ACC112 (cell line): ENCODE measurements around the gene USH1G.
"Not testable (repeated sequence)": the region's sequence is repeated elsewhere in the genome, so short reads cannot be mapped to it uniquely, and the experiment has no call there.

ENCODE experiments used
- H2AFZ ChIP-seq: fragments of 200-600 bp; sonication (generic); one replicate; pipeline ENCODE4 v1.6.0; 2017; ENCODE audit warnings: antibody characterized with exemption, low read length; ENCODE audit not compliant: unreplicated experiment
- H3K27ac ChIP-seq: fragments of 200-600 bp; sonication (generic); 2 replicates; pipeline ENCODE4 v1.5.1; 2014; ENCODE audit warnings: low read depth, mild to moderate bottlenecking, antibody characterized with exemption, low read length, moderate library complexity
- H3K27me3 ChIP-seq: fragments of 200-600 bp; sonication (generic); 2 replicates; pipeline ENCODE4 v1.6.1; 2014; ENCODE audit warnings: mild to moderate bottlenecking, antibody characterized with exemption, low read length, moderate library complexity, mixed read lengths; ENCODE audit not compliant: insufficient read depth
- H3K36me3 ChIP-seq: fragments of 200-600 bp; sonication (generic); 2 replicates; pipeline ENCODE4 v1.6.1; 2016; ENCODE audit warnings: mild to moderate bottlenecking, antibody characterized with exemption, low read length, moderate library complexity, mixed read lengths; ENCODE audit not compliant: insufficient read depth
- H3K4me1 ChIP-seq: fragments of 200-600 bp; sonication (generic); one replicate; pipeline ENCODE4 v1.6.1; 2016; ENCODE audit warnings: low read length, mixed read lengths; ENCODE audit not compliant: insufficient read depth, unreplicated experiment, control insufficient read depth
- H3K4me3 ChIP-seq: fragments of 200-600 bp; sonication (generic); 2 replicates; pipeline ENCODE4 v1.5.1; 2014; ENCODE audit warnings: mild to moderate bottlenecking, low read depth, low read length
- H3K79me2 ChIP-seq: fragments of 200-600 bp; sonication (generic); one replicate; pipeline ENCODE4 v1.6.0; 2016; ENCODE audit warnings: low read length; ENCODE audit not compliant: control insufficient read depth, unreplicated experiment, insufficient read depth

Gene USH1G

DNA sequence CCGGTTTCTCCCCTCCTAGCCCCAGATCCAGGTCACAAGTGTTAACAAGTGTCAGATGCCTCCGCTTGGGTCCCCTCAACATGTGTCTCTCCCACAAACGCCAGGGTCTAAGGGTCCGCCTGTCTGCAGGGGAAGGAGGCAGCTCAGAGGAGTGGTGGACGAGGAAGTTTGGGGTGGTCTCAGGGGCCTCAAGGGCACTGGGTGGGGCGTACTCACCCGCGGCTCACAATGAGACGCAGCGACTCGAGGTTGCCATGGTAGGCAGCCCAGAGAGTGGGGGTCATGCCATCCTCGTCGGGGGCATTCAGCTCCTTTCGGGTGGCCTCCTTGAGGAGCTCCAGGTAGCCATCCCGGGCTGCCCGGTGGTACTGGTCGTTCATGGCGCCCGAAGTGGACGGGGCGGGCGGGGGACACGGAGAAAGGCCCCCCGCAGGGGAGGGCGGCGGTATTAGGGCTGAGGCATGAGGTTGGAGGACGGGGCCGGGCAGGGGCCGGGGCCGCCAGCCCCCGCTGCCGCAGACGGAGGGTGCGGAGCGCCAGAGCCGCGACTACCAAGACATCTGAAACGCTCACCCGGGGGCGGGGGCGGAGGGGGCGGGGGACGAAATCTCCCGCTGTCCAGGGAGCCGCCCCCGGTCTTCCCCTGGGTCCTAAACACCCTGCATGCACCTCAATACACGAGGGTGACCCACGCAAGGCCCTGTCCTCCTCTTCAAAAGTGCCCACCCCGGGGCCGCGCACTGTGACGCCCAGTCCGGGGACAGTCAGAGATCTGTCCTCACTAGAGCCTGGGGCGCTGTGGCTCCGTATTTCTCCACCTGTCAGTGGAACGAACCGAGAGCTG, at the start of gene USH1G:
Gene USH1G, minus strand, starts transcription at position 562 of the 844 bp plus-strand sequence. Its CDS starts 182 bp downstream, at position 380.
- H3K27me3 ChIP-seq: peaks cover 81% of the 10 kb centered on the region
- no peaks in the 10 kb centered on the region for H3K4me1 ChIP-seq
- H2AFZ ChIP-seq: no peak within 1 kb of the TSS
- no peaks in the 10 kb centered on the region for H3K79me2 ChIP-seq
- no peak within 1 kb of the TSS for H3K27ac ChIP-seq
- no peaks in the 10 kb centered on the region for H3K36me3 ChIP-seq
- peak within 1 kb of the TSS; percentile 67 for H3K4me3 ChIP-seq

DNA sequence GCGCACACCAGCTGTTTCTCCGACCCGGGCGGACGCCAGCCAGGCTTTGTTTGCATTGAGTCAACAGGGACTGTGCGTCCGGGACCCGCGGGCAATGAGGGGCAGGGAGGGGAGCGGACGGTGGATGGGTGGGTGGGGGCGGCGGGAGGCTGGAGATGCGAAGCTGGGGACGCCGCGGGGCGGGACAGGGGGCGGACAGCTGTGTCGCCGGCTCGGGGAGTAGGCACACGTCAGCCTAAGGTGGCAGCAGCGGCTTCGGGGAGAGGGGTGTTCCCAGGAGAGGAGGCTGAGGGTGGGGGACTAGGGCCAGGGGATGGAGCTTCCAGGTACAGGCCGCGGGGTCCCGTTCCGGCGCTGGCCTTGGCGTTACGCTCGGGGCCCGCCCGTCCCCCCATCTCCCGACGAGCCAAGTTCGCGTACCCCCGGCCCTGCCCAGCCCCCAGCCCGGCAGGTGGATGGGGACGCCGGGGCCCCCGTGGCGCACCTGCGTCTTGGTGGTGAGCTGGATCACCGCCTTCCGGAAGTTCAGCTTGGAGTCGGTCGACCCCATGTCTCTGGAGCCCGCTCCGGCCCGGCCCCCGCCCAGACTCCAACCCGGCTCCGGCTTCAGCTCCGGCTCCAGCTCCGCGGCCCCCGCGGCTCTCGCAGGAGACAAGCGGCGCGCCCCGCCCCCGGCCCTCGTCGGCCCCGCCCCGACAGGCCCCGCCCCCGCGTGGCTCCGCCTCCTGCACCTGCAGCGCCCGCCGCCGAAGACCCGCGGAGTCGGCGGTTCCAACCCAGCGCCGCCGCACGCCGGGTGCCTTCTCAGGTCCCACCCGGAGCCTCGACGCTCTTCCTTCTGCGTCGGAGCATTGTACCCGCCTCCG, 49.3 kb upstream of the USH1G start, which contains the start of gene HID1:
Gene HID1, minus strand, starts transcription at position 653 of the 866 bp plus-strand sequence. Its CDS starts 103 bp downstream, at position 550.
- H3K27me3 ChIP-seq: peaks cover 36% of the 10 kb centered on the region
- peak within 1 kb of the TSS; percentile 9 for H2AFZ ChIP-seq
- no peaks in the 10 kb centered on the region for H3K4me1 ChIP-seq
- no peaks in the 10 kb centered on the region for H3K79me2 ChIP-seq
- no peaks in the 10 kb centered on the region for H3K36me3 ChIP-seq
- H3K4me3 ChIP-seq: peak within 1 kb of the TSS; percentile 56
- H3K27ac ChIP-seq: no peak within 1 kb of the TSS

DNA sequence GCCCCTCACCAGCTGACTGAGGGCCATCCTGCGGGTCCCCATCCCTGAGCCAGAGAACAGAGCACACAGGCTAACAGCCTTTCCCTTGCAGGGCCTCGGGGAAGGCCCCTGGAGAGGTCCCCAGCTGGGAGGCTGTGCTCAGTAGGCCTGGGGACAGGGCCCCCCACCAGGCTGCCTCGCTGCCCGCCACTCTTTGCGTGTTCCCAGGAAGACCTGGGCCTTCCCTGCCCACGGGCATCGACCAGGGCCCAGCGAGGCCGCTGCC, 48.7 kb upstream of the USH1G start:
- Histone ChIP-seq H3K36me3 (no peaks in the 10 kb centered on the region), H3K27ac (no peak overlapping the region), H3K4me1 (no peaks in the 10 kb centered on the region), H3K4me3 (no peak overlapping the region), H2AFZ (no peak overlapping the region), H3K79me2 (no peaks in the 10 kb centered on the region), H3K27me3 (peaks cover 36% of the 10 kb centered on the region)

DNA sequence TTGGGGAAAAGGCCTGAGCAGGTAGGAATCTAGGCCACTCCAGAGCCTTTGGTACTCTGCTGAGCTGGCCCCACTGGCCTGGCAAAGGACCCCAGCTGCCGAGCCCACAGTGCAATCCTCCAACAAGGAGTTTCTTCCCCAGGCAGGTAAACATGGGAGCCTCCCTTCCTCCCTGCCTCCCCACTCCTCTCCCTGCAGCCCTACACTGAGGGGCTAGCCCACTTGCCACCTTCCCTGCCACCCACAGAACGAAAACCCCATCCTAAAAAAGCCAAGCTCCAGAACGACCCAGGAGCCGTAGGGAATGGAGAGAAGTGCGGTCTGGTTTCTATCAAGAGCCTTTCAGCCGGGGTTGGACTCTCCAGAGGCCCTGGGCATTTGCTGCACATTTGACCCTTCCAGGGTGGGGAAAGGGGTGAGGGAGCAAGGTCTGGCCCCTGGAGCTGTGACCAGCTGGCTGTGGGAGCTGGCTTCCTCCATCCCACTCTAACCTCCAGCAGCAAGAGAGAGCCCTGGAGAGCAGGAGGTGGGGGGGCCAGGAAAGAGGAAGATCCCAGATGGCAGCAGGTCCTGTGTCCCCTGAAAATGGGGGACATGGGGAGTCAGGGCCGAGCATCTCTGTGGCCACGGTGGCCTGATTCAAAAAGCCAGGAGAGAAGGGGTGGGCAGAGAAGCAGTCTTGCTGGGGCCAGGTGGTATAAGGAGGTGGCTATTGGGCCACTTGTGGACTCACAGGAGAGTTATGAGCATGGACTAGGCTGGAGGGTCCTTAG, 48.2 kb upstream of the USH1G start:
- Histone ChIP-seq H2AFZ (no peak overlapping the region), H3K4me1 (no peaks in the 10 kb centered on the region), H3K27me3 (peaks cover 36% of the 10 kb centered on the region), H3K27ac (no peak overlapping the region), H3K4me3 (no peak overlapping the region), H3K36me3 (no peaks in the 10 kb centered on the region), H3K79me2 (no peaks in the 10 kb centered on the region)

DNA sequence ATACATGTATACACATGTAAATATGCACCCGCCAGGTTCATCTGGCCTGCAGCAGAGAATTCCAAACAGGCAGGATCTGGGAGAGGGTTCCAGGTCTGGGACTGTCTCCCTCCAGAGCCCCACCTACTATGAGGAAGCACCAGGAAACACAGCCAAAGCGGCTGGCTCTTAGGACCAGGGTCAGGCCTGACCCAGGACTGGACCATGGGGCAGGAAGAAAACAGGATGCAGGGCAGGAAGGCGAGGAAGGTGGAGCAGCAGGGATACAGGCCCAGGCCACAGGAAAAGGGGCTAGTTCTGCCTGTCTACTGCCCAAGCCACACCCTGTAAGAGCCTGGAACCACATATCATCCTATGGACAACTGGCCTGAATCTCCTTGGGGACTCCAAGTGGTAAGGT, 47.3 kb upstream of the USH1G start:
- peaks cover 36% of the 10 kb centered on the region for H3K27me3 ChIP-seq
- no peak overlapping the region for H3K4me3 ChIP-seq
- no peaks in the 10 kb centered on the region for H3K79me2 ChIP-seq
- H3K4me1 ChIP-seq: no peaks in the 10 kb centered on the region
- H2AFZ ChIP-seq: no peak overlapping the region
- H3K27ac ChIP-seq: no peak overlapping the region
- H3K36me3 ChIP-seq: no peaks in the 10 kb centered on the region

DNA sequence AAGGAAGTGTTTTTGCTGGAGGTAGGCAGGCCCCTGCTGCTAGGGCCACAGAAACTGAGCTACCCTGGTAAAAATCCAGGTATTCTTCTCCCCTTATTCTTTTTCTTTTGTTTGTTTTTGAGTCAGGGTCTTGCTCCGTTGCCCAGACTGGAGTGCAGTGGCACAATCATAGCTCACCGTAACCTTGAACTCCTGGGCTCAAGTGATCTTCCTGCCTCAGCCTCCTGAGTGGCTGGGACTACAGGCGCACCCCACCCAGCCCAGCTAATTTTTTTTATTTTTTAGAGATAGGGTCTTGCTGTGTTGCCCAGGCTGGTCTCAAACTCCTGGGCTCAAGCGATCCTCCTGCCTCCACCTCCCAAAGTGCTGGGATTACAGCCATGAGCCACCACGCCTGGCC, 46.4 kb upstream of the USH1G start:
- not testable (repeated sequence) for H3K36me3 ChIP-seq, H2AFZ ChIP-seq, H3K4me3 ChIP-seq, H3K27ac ChIP-seq, H3K4me1 ChIP-seq, H3K79me2 ChIP-seq
- H3K27me3 ChIP-seq: peaks cover 35% of the 10 kb centered on the region

DNA sequence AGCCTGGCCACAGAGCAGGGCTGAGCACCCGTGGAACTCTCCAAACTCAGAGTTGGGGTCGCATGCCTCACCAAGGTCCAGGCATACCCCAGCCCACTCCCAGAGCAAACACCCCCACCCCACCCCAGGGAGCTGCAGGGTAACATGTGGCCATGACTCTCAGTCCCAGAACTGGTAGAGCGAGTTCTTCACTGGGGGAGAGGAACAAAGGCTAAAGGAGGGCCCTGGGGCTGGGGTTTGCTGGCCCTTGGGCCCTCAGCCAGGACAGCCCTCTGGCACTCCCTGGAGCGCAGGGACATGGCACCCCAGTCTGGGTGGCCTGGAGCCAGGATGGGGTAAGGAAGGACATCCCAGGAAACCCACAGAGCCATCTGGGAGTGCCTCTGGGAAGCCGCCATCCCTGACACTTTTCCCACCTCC, 45.3 kb upstream of the USH1G start:
- H3K36me3 ChIP-seq: no peaks in the 10 kb centered on the region
- H3K27ac ChIP-seq: no peak overlapping the region
- peaks cover 27% of the 10 kb centered on the region for H3K27me3 ChIP-seq
- no peak overlapping the region for H2AFZ ChIP-seq
- H3K4me3 ChIP-seq: no peak overlapping the region
- H3K79me2 ChIP-seq: no peaks in the 10 kb centered on the region
- H3K4me1 ChIP-seq: no peaks in the 10 kb centered on the region

DNA sequence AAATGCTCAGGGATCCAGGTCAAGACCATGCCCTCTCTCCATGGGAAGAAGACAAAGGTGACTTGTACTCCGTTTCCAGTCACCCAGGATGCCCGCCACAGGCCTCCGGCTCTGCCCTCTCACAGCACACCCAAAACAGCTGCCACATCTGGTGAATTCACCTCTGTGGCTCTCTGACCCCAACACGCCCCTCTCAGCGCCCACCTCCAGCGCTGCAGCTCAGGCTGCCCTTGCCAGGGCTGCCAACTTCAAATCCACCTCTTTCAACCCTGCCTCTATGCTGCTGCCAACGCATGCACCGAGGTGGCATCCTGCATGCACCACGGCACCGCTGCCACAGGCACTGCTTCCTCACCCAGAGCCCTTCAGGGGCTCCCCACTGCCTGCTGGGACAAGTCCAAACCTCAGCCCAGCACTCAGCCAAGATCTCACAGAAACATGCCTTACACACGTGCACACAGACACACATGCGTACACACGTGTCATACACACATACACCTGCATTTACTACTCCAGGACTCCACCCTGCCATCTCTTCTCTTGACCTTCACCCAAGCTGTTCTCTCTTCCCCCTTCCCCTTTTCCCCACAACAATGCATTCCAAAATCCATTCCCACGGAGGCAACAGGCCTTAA, 42.0 kb upstream of the USH1G start:
- peaks cover 4% of the 10 kb centered on the region for H3K4me1 ChIP-seq
- no peak overlapping the region for H3K4me3 ChIP-seq
- H3K36me3 ChIP-seq: no peaks in the 10 kb centered on the region
- H3K27me3 ChIP-seq: no peaks in the 10 kb centered on the region
- H3K79me2 ChIP-seq: no peaks in the 10 kb centered on the region
- H2AFZ ChIP-seq: no peak overlapping the region
- no peak overlapping the region for H3K27ac ChIP-seq

DNA sequence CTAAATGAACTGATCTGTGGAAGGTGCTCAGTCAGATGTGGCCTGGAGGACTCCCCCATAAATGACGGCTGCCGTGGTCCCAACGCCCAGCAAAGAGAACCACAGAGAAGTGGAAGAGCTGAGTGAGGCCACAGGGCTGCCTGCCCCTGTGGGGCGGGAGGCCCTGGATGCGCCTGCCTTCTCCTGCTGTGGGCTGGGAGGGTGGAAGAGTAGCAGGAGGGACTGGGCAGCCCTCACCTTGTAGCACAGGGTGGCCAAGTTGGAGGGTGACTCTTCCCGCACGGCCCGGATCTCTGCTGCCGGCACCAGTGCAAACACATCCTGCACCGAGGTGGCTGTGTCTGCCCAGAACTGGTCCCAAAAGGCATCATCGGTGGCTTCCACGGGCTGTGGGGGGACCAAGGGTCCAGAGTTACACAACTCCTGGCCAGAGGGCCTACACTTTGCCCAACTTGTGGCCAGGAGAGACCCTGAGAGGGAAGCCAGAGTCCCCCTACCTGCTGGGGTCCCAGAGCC, 41.2 kb upstream of the USH1G start:
- Histone ChIP-seq H3K79me2 (no peaks in the 10 kb centered on the region), H3K4me1 (peaks cover 4% of the 10 kb centered on the region), H3K27me3 (no peaks in the 10 kb centered on the region), H3K27ac (no peak overlapping the region), H2AFZ (no peak overlapping the region), H3K4me3 (no peak overlapping the region), H3K36me3 (no peaks in the 10 kb centered on the region)

DNA sequence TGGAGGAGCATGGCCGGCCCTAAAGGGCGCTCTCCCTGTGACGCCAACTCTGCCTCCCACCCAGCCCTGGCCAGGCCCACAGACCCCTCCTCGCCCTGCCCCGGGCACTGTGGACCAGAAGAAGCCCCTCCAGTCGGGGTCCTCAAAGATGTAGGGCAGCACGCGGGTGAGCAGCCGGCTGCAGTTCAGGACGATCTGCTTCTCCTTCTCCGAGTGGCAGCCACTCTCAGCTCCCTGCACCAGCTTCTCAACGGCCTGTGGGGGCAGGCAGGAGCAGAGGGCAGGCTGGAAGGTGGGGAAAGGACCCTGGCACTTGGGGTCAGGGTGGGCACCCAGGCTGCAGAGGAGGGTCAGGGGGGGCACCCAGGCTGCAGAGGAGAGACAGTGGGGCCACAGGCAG, 40.6 kb upstream of the USH1G start:
- Histone ChIP-seq H2AFZ (no peak overlapping the region), H3K36me3 (no peaks in the 10 kb centered on the region), H3K27ac (no peak overlapping the region), H3K4me3 (no peak overlapping the region), H3K79me2 (no peaks in the 10 kb centered on the region), H3K27me3 (no peaks in the 10 kb centered on the region), H3K4me1 (peaks cover 4% of the 10 kb centered on the region)
